Colon (tissue), 2 donors: Measurements from ENCODE around the gene CELF2.
A peak's percentile ranks its signal among the peaks of the same experiment; 100 is the strongest.

Source experiments
- FAIRE-seq: peaks from 2 replicates; lab custom pipeline; 2012; peaks lifted over from hg19 to GRCh38; lab: Jason Lieb, UNC
- donor health status: control.
- donor health status: control.

The CELF2 gene

DNA sequence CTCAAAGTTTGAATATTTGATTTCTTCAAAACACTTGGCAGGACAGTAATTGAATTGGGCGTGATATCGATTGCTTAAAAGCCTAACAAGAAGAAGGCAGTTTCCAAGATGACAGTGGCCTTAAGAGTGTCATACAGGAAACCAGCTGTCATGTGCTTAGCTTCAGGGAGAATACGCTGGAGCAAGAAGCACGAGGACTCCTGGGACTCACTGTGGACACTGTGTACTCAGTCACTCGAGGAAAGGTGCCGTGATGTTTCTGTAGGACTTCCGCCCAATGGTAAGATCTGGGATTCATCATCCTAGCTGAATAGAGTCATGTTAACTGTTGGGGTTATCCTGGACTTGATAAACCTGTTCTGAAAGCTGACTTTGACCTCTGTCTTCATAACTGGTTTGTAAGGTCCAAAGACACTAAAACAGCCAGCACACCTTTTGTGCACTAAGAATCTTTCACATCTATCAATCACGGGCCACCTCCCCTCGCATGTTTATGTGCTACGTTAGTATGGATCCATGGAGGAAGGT is 113.5 kb downstream of the CELF2 start:
- FAIRE-seq: peak; percentile 47

DNA sequence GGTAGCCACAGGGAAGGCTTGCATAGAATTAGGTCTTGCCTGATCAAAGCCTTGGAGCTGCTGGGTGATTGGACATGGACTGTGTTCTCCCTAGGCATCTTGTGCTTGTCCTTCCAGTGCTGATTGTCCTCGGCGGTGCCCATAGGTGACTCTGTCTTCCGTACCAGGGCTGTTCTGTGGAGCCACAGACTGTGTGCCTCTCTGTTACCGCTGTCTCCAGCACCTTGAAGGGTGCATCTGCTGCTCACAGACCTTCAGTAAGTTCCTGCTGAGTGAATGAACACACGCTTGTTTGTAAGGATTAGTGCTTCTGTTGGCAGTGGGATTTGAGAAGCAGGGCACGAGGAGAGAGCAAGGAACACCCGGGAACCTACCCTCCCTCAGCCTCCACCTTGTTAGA is 116.7 kb downstream of the CELF2 start:
- FAIRE-seq: no peak

DNA sequence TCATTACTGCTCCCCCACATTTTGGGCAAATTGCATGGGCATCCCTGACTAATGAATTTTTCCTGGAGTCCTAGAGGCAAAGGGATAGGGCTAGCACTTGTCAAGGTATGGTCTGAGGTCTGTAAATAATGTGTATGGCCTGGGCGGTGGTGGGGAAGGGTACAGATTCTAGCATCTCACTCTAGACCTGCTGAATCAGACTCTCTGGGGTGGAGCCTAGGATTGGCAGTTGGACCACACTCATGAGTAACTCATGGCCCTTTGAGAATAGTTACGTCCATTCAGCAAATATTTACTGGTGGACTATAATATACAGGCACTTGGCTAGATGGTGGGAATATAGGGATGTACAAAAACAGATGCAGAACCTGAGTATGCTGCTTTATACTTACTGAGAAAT is 118.0 kb downstream of the CELF2 start:
- no peak for FAIRE-seq

DNA sequence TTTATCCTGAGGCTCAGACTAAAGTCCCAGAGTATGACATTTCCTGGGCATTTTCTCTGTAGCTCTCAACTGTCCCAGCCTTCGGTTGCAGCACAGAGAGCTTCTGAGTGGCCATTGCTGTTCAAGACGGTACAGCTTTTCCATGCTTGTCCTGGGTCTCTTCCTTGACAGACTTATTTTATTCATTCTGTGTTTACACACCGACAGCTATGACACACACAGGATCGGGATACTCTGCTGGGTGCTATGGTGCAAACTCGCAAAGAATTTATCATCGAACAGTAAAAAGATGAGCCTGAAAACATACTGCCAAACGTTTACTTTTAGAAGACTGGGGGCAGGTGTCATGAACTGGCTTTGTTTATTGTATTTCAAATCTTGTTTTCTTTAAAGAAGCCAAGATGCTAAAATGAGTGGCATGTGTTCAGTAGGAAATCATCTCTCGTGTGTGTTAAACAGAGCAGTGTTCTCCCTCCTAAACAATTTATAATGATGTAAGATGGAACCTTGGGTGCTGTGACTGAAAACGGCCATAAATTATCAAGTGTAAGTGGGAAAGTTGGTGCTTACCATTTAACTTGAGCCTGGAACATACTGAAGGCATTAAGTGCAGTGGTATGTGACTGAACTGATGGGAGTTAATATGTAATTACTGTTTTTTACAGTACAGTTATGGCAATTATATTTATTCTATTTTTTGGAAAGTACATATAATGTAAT is 120.8 kb downstream of the CELF2 start:
- FAIRE-seq: no peak

DNA sequence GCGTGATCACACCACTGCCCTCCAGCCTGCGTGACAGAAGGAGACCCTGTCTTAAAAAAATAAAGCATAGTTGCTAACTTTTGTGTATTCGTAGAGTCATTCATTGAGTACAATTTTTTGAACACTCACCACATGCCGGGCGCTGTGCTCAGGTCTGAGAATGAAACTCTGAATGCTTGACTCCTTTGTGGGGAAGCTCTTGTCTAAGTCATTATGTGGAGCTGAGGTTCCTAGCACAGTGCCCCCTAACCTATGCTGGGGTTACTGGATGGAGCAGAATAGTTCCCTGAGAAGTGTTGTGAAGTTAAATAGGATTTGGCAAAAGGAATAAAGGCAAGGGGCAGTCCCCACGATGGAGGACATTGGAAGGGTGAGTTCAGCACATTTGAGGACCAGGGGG is 123.3 kb downstream of the CELF2 start:
- FAIRE-seq: no peak

DNA sequence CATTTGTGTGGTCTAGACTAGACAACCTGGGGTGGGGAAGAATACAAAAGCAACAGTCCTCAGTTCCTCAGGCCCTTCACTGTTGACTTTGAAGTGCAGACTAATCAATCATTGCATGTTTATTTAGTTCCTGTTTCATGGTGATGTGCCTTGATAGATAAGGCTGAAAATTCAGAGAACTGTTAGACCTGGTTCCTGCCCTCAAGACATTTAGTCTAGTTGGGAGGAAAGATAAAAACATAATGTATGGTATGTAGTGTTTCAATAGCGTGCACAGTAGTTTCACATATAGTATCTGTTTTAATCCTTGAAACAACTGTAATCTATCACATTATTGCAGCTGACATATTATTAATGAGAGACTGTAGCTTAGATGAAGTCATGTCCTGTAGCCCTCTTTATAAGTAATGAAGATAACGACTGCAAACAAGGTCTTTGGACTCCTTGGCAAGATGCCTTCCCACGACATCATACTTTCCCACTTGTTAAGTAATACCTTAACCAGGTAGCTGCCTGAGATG is 124.0 kb downstream of the CELF2 start:
- FAIRE-seq: no peak

DNA sequence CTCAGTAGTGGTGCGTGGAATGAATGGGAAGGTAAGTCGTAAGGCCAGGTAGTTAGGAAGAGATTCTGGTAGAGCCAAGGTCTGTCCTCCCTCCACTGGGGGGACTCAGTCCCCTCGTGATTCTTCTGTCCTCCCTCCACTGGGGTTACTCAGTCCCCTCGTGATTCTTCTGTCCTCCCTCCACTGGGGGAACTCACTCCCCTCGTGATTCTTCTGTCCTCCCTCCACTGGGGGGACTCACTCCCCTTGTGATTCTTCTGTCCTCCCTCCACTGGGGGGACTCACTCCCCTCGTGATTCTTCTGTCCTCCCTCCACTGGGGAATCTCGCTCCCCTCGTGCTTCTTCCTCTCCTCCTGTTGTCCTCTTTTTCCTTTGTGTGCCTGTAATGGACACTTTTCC is 125.1 kb downstream of the CELF2 start:
- FAIRE-seq: no peak

DNA sequence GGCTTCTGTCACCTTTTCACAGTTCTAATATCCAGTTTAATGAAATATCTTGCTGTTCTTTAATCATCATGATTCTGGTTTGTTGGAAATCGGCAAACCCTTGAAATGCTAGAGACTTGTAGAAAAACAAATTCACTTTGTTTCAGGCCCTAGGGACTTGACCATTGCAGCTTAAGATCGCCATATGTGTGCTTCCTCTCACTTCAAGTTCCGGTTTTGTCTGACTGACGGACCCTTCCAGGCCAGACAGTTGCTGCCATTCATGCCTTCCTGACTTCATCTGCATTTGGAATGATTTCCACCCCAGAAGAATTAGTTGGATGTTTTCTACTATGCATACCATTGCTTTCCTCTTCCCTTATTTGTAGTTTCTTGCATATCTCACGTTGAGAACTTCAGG is 125.6 kb downstream of the CELF2 start:
- FAIRE-seq: no peak

DNA sequence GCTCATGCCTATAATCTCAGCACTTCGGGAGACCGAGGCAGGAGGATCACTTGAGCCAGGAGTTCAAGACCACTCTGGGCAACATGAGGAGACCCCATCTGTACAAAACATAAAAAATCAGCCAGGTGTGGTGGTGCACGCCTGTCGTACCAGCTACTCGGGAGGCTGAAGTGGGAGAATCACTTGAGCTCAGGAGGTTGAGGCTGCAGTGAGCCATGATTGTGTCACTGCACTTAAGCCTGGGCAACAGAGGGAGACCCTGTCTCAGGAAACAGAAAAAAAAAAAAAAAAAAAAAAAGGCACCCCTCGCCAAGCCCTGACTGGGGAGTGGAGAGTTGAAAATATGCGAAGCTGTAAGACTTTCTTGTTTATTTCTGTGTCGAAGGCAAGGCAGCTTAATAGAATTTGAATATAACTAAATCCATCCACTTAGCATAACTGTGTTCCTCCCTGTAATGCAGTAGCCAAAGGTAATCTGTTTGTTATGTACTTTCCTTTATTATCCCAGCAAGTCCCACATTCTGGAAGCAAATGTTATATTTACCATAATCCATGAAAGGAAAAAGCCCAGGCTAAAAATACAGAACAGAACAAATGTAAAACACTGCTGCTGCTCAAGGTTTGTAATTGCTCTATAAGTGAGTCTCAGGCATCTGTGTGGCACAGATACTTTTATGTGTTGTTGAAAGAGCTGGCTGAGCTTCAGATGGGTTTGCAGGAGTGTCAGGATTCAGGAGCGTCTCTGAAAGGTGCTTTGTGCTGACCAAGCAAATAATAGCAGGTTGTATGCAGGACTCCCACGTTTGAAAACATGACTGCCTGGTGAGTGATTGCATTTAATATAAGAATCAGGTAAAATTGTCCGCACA is 127.2 kb downstream of the CELF2 start:
- FAIRE-seq: no peak

DNA sequence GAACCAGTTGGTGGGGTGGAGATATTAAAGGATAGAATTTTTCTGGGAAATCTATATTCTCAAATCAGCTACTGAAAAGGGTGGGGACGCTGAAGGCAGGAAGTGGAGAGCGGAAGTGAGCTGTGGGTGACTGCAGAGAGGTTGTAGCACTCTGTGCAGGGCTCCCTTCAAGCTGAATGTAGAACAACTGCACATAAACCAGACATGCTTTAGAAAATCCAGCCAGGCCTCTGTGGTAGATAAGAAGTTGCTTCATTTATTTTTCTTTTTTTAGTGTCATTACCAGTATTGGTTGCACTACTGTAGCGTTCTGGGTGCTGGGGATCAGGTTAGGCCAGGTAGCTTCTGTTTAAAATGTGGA is 127.8 kb downstream of the CELF2 start:
- FAIRE-seq: no peak

DNA sequence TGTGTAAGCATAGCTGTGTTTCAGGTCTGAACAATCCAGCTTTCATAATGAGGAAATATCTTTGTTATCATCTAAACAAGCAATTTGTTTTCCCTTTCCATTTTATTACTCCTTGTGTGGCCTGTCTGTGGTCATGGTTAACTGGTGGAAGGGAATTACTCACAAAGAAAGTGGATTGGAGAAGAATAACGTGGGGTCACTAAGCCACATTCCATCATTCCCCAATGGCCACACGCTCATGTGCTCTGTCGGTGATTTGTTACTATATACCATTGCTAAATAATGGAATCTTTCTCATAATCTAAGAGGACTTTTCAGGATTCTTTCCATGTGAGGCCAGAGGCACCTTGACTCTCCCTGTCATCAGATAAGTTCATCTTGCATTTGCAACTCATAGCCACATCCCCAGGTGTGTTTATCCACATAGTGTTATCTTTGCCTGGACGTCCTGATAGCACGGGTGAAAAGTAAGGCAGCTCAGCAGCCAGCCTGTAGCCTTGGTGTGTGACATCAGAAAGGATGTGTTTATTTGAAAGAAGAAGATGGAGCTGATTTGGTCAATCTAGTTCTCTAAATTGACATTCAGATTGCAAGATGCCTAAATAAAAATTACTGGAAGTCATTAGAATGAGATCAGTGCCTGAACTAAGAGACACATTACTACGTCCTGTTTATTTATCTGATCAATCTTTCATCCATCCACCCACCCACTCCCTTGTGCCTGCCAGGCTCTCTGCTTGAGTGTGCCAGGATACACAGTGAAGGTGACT is 128.9 kb downstream of the CELF2 start:
- FAIRE-seq: no peak

DNA sequence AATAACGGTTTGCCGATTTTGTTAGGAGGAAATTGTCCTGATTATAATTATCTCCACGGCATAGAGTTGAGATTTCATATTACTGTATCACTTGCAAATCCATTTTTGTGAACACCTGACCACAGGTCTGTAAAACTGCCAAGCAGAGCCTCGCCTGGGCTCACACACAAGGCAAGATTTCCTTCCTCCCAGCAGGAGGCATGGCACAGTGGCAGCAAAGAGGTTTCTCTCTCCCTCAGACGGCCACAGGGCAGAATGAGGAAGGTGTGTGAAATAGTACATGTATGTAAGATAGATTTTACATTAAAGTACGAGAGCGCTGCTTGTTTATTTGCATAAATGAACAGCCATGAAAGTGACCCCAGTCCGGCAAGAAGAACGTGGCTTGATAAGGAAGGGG is 130.1 kb downstream of the CELF2 start:
- no peak for FAIRE-seq

DNA sequence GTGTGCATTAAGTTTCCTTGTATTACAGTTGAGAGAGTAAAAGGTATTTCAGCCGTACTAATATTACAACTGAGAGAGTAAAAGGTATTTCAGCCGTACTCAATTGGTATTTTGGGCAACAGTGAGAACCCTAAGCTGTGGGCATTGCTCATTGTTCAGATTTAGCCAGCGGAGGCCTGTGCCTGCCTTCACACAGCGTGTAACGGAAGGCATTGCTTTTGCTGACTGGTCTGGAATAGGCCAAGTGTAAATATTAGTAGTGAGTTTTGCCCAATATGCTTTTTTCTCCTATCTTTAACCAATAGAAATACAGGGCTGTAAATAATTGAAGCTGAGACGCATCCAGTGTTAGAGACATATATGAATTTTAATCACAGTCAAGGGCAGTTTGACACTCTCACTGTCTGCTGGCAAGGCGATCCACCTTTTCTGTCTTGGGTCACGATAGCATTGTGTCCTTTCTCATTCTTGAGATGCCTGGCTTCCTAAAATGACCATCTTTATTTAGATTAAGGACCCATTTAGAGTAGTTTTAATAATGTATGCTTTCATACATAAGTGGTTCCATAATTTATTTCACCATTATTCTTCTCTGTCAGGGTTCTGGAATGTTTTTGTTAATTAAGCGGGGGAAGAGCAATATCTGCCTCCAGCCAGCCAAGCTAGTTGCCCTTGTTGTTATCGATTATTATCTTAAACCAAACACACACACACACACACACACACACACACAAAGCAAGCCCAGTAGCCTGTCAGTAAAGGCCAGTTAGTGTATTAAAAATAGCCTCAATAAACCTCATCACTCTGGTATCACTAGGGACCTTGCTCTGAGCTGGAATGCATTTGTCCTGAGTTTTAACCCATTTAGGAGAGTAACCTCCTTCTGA is 130.7 kb downstream of the CELF2 start:
- no peak for FAIRE-seq

DNA sequence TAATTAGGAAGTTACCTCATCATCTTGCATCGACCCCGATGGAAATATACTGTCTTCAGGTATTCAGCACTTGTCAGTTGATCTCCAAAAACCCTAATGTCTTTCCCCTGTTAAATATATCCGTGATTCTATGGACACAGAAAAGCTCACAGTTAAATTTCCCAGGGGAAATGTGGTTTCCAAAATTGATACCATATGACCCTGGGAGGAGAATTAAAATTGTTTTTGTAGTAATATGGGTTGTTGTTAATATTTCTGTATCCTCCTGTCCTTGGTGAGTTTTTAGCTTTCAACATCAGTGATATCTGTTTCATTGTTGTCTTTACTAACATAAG is 132.1 kb downstream of the CELF2 start:
- no peak for FAIRE-seq

DNA sequence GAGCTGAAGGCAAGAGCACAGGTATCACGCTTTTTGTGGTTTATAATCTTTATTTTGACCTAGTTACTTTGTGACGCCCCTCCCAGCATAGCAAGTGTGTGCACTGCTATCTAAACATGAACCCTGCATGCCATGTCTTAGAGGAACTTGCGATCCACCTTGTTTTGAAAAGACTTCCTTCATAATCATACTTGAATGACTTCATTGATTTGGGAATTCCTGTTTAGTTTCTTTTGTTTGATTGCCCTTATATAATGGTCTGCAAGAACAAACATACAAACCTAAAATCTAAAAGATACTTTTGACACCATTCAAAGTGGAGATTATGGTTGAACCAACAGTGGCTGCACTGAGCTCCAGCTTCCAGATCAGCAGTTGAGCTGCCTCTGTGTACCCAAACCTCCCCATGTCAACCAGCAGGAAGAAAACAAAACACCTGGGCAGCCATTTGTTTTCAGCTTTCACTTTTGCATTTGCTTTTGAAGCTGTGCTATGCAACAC is 132.6 kb downstream of the CELF2 start:
- FAIRE-seq: no peak

DNA sequence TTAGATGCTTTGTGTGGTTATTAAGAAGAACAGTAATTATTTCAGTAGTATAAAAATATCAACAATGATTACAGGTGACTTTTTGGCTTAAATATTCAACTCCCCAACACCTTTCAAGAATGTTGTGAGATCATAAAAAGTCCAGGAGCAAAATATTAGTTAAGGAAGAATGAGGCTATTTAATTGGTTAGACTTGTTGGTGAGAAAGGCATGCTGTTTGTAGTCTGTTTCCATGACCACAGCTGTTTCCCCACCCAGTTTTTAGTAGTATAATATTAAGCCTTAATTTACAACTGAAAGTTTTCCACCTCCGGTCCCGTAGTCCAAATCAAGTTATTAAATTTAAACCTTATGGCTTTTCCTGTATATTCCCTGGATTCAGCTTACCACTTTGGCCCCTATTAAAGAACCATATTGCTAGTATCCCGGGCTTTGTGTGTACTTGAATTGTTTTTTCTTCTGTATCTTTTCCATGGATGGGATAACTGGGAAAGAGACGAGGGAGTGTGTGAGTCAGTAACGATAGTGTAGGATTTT is 133.3 kb downstream of the CELF2 start:
- FAIRE-seq: no peak

DNA sequence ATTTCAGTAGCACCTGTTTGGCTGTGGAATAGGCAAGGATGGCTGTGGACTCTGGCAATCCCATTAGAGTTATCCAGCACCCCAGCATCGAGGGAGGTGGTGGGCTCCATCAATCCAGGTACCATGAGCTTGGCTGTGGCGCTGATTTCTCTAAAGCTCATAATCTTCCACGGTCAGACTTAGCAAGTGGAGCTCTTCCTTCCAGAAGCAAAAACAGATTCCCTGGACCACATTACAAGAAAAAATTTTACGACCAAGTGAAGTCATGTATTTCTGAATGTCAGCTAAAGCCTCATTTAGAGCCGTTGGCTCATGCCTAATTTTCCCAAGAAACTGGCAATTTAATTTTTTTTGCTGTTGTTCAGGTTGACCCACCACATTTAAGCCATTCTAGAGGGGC is 135.1 kb downstream of the CELF2 start:
- FAIRE-seq: no peak

DNA sequence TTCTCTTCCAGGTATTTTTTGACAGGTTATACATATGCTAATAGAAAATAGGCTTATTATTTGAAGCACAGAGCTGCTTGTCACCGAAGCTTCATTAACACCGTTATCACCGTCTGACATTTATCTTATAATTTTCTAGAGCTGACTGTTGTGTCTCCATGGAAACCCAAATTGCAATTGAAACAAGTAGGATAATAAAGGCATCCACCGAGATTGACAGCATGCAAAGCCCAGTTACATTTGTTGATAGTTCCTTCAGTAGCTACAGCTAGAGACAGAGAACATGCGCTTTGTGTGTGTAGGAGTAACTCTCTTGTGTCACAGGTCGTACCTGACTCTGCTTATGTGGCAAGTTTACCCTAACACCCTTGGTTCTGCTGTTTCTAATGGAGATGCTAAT is 135.6 kb downstream of the CELF2 start:
- no peak for FAIRE-seq

DNA sequence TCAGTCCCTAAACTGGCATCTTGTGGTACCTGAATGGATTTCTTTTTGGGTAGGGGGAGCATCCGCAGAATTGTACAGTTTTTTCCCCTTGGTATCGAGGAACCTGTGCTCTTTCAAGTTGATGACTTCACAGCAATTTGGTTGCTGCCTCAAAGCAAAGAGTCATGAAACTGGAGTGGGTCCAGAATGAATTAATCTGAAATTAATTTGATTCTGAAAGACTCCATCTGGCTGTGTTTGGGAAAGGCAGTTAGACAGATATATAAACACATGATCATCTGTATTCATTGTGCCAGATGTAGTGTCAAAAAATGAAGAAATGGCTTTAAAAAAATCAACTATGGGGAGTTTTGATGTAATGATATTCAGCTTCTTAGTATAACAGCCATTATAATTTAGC is 136.1 kb downstream of the CELF2 start:
- no peak for FAIRE-seq

DNA sequence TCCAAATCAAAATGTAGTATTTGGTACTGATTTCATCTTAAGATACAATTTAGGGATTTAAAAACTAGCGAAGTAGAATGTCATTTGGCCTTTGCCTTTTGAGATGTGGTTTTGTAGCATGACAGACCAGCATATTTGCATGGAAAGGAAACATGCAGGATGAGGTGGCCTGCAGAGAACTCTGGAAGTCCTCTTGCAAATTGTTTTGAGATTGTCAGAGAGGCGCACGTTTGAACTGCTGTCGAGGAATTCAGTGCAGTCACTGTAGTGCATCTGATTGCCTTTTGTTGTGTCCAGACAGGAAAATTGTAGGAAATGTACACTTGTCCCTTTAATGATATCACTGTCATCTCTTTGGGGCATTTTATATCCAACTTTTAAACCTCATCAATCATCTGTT is 136.7 kb downstream of the CELF2 start:
- no peak for FAIRE-seq

DNA sequence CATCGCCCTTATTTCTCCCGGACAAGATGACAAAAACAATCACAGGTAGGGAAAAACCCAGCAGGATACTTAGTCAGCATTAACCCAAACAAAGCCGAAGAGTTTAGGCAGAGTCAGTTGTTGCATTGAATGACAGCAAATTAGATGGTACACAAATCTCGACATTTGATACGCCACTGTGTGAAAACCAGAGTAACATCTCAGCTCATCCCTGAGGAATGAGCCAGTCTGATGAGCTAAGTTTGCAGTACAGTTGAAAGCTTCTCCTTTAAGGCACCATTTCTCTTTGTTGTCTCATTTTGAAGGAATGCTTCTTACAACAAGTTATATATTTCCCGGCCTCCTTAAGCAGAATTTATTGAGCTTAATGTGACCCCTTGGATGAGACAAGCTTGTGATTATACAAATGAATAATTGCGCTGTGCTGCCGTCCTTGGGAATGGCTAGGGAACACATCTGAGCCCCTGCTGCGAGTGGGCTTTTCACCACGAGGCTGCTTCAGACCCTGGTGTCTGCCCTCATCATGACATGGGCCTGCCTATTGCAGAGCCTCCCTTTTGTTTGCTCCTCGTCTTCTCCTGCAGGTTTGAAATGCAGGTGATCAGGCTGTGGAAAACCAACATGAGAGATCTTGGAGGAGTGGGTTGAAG is 137.3 kb downstream of the CELF2 start:
- FAIRE-seq: no peak
